Measurements from ENCODE around the gene PSD4.
A peak's percentile ranks its signal among the peaks of the same experiment; 100 is the strongest.

Gene PSD4

DNA sequence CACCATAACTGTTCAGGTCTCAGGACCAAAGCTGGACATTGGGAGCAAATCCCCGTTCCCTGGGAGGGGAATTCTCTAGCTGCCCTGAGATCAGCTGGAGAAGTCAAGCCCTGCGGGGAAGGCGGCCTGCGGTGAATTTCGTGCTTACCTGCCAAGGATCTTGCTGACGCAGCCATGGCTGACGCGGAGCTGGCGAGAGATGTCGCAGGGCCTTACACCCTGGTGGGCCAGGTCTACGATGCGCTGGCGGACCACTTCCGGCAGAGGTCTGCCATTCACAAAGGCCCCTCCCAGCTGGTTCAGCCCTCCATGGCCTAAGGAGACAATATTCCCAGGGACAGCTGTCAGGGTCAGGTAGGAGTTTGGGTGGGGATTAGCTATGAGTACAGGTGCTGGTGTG is 72.8 kb downstream of the PSD4 start:
- Histone ChIP-seq H3K27me3 (ENCODE audit: insufficient read depth, insufficient read length) (no peaks in the 10 kb centered on the region), H3K4me1 (ENCODE audit: insufficient read depth, insufficient read length) (peaks cover 6% of the 10 kb centered on the region), H3K4me3 (ENCODE audit: insufficient read length, low read depth) (no peak overlapping the region), H3K36me3 (ENCODE audit: insufficient read depth, insufficient read length, low read length) (peaks cover 40% of the 10 kb centered on the region), H3K9ac (ENCODE audit: insufficient read length, low read depth) (no peak overlapping the region), H3K9me3 (ENCODE audit: insufficient read depth, low read length) (no peaks in the 10 kb centered on the region)
- DNase-seq (ENCODE audit: low read depth, low spot score), result no peak
- TF ChIP-seq SUZ12 (IDR thresholded peaks at IDR 0.05; ENCODE audit: extremely low read depth, insufficient read depth, insufficient read length), result no peak
- TF ChIP-seq ZNF274 (IDR thresholded peaks at IDR 0.05; ENCODE audit: low read depth, low read length), result no peak
- no peak for TF ChIP-seq YY1 (IDR thresholded peaks at IDR 0.05; ENCODE audit: insufficient read depth, insufficient read length)

DNA sequence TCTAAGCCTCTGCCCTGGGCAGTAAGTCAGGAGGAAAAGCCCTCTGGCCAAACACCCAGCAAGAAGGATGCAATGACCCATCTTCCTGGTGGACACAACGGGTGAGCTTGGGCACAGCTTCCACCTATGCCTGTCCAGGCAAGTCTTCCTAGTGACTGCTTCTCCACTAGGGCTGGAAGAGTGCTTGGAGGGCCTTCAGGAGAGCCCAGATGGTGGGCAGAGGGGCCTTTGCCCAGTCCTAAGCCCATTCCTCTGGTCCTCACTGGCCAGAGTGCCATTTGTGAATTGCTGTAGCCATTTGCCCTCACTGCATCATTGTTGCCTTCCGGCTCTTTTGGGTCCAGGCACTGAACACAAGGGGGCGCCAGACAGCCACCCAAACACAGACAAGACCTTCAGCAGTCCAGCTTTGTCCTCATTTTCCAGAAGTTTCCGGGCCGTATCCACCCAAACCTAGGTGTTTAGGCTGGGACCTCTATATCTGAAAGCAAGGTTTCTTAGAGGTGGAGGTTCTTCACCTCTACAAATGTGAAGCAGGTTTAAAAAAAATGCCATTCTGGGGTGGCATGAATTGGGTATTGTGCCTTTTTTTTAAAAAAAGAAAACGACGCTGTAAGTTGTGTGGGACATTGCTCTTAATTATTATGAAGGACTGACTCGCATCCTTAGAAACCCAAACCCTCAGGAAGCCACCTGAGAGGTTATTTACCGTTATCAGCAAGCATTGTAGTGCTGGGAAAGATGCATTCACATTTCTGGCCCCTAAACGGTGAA is 75.4 kb downstream of the PSD4 start:
- Histone ChIP-seq H3K9ac (ENCODE audit: insufficient read length, low read depth) (peak overlapping the region; percentile 6), H3K4me1 (ENCODE audit: insufficient read depth, insufficient read length) (peaks cover 6% of the 10 kb centered on the region)
- TF ChIP-seq ZNF274 (IDR thresholded peaks at IDR 0.05; ENCODE audit: low read depth, low read length) (no peak), YY1 (IDR thresholded peaks at IDR 0.05; ENCODE audit: insufficient read depth, insufficient read length) (no peak), SUZ12 (IDR thresholded peaks at IDR 0.05; ENCODE audit: extremely low read depth, insufficient read depth, insufficient read length) (no peak)

DNA sequence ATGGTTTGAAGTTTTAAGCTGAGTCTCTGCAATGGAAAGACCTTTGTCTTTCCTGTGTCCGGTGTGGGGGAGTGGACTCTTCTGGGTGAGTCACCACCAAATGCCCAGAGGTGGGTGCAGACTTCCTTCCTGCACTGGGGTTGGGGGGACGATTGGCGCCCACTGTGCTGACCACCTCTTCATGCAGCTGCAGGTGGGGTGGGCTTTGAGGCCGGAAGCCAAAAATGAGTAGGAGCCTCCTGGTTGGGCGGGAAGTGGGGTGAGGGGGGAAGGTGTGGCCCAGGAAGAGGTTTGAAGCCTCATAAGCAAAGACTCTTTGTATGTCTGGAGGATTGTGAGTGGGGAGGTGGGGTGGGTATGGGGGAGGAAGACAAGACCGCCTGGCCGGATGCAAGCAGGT is 77.3 kb downstream of the PSD4 start:
- Histone ChIP-seq H3K4me3 (ENCODE audit: insufficient read length, low read depth) (no peak overlapping the region), H3K9me3 (ENCODE audit: insufficient read depth, low read length) (no peaks in the 10 kb centered on the region), H3K9ac (ENCODE audit: insufficient read length, low read depth) (no peak overlapping the region), H3K4me1 (ENCODE audit: insufficient read depth, insufficient read length) (peaks cover under 1% of the 10 kb centered on the region), H3K27me3 (ENCODE audit: insufficient read depth, insufficient read length) (no peaks in the 10 kb centered on the region), H3K36me3 (ENCODE audit: insufficient read depth, insufficient read length, low read length) (peaks cover 38% of the 10 kb centered on the region)
- TF ChIP-seq YY1 (IDR thresholded peaks at IDR 0.05; ENCODE audit: insufficient read depth, insufficient read length), result no peak
- DNase-seq (ENCODE audit: low read depth, low spot score), result no peak

More for the DNA sequence above, 75.4 kb downstream of the PSD4 start:
- H3K36me3 ChIP-seq (ENCODE audit: insufficient read depth, insufficient read length, low read length), result peaks cover 29% of the 10 kb centered on the region
- no peaks in the 10 kb centered on the region for H3K9me3 ChIP-seq (ENCODE audit: insufficient read depth, low read length)
- DNase-seq (ENCODE audit: low read depth, low spot score), result peak; percentile 72
- H3K4me3 ChIP-seq (ENCODE audit: insufficient read length, low read depth), result no peak overlapping the region
- H3K27me3 ChIP-seq (ENCODE audit: insufficient read depth, insufficient read length), result no peaks in the 10 kb centered on the region

DNA sequence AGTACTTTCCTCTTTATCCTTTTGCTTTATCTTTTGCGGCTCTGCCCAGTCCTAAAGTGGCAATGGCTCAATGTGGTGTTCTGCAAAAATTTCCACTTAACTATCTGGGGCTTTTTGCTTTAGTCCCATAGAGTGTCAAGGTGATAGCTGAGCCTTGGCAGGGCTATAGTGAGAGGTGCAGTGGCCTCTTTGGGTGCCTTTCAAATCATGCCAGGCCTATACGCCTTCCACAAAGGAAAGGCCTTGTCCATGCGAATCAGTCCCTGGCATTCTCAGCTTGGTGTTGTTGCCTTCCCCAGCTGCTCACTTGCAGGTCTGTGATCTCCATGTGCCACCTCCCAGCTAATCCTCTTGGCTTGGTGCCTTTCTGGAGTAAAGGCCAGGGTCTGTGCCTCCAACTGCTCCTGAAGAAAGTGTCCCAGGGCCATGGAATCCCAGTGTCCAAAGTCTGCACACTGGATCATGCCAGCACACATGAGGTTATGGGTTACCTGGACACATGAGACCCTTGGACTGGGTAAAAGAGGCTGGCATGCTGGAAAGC is 78.3 kb downstream of the PSD4 start:
- H3K4me3 ChIP-seq (ENCODE audit: insufficient read length, low read depth), result no peak overlapping the region
- TF ChIP-seq SUZ12 (IDR thresholded peaks at IDR 0.05; ENCODE audit: extremely low read depth, insufficient read depth, insufficient read length), result no peak
- no peak for TF ChIP-seq ZNF274 (IDR thresholded peaks at IDR 0.05; ENCODE audit: low read depth, low read length)
- TF ChIP-seq YY1 (IDR thresholded peaks at IDR 0.05; ENCODE audit: insufficient read depth, insufficient read length), result no peak
- H3K9ac ChIP-seq (ENCODE audit: insufficient read length, low read depth), result no peak overlapping the region
- H3K27me3 ChIP-seq (ENCODE audit: insufficient read depth, insufficient read length), result no peaks in the 10 kb centered on the region
- DNase-seq (ENCODE audit: low read depth, low spot score), result no peak
- no peaks in the 10 kb centered on the region for H3K4me1 ChIP-seq (ENCODE audit: insufficient read depth, insufficient read length)
- H3K9me3 ChIP-seq (ENCODE audit: insufficient read depth, low read length), result no peaks in the 10 kb centered on the region
- peaks cover 37% of the 10 kb centered on the region for H3K36me3 ChIP-seq (ENCODE audit: insufficient read depth, insufficient read length, low read length)

GRCh38 chr2:113253453-113253852 is 79.7 kb downstream of the PSD4 start:
- no peak for TF ChIP-seq SUZ12 (IDR thresholded peaks at IDR 0.05; ENCODE audit: extremely low read depth, insufficient read depth, insufficient read length)
- TF ChIP-seq ZNF274 (IDR thresholded peaks at IDR 0.05; ENCODE audit: low read depth, low read length), result no peak
- no peak for TF ChIP-seq YY1 (IDR thresholded peaks at IDR 0.05; ENCODE audit: insufficient read depth, insufficient read length)
- Histone ChIP-seq H3K27me3 (ENCODE audit: insufficient read depth, insufficient read length) (no peaks in the 10 kb centered on the region), H3K4me3 (ENCODE audit: insufficient read length, low read depth) (no peak overlapping the region), H3K9ac (ENCODE audit: insufficient read length, low read depth) (no peak overlapping the region), H3K4me1 (ENCODE audit: insufficient read depth, insufficient read length) (no peaks in the 10 kb centered on the region), H3K36me3 (ENCODE audit: insufficient read depth, insufficient read length, low read length) (peaks cover 50% of the 10 kb centered on the region), H3K9me3 (ENCODE audit: insufficient read depth, low read length) (no peaks in the 10 kb centered on the region)
- no peak for DNase-seq (ENCODE audit: low read depth, low spot score)

DNA sequence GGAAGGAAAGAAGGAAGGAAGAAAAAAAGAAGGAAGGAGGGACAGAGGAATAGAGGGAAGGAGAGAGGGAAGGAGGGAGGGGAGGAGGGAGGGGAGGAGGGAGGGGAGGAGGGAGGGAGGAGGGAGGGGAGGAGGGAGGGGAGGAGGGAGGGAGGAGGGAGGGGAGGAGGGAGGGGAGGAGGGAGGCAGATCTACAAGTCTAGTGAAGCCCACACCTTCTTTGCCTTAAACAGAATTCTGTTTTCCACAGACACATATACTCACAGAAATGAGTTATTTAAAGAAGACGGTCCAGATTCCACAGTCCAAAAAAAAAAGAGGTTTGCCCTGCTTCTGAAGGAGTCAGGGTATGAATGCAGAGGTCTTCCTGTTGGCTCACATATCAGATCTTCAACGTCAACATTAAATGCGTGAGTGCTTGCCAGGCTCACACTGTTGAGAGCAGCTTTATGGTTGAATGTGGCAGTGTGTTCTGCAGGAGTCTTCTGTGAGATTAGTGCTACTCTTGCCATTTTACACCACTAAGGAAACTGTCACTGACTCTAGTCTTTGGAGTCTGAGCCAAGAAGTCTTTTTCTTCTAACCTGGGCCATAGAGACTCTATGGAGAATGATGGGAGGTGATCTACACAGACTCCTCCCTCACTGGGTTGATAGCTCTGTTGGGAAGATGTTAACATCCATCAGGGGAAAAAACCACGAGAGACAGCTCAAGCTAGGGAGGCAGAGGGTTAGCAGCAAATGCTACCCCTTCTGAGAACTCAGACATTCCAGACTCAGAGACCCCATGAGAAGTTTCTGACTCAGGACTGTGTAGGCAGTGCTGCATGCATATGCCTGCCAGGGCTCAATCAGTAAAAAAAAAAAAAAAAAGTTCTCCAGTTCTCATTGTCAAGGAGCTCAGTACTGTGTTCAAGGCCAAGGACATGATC is 81.6 kb downstream of the PSD4 start:
- H3K36me3 ChIP-seq (ENCODE audit: insufficient read depth, insufficient read length, low read length), result peaks cover 59% of the 10 kb centered on the region
- no peak overlapping the region for H3K4me3 ChIP-seq (ENCODE audit: insufficient read length, low read depth)
- H3K27me3 ChIP-seq (ENCODE audit: insufficient read depth, insufficient read length), result no peaks in the 10 kb centered on the region
- H3K9me3 ChIP-seq (ENCODE audit: insufficient read depth, low read length), result no peaks in the 10 kb centered on the region
- no peak overlapping the region for H3K9ac ChIP-seq (ENCODE audit: insufficient read length, low read depth)
- DNase-seq (ENCODE audit: low read depth, low spot score), result no peak
- H3K4me1 ChIP-seq (ENCODE audit: insufficient read depth, insufficient read length), result no peaks in the 10 kb centered on the region
- no peak for TF ChIP-seq SUZ12 (IDR thresholded peaks at IDR 0.05; ENCODE audit: extremely low read depth, insufficient read depth, insufficient read length)
- no peak for TF ChIP-seq YY1 (IDR thresholded peaks at IDR 0.05; ENCODE audit: insufficient read depth, insufficient read length)
- TF ChIP-seq ZNF274 (IDR thresholded peaks at IDR 0.05; ENCODE audit: low read depth, low read length), result no peak

Measured in NT2/D1 (cell line).